Activated CD4-positive, alpha-beta T cell treated with anti-CD3 and anti-CD28 coated beads, Interleukin-10, Interleukin-2, amounts not matched to agents 100 ng/mL and 50 ng/mL, durations not matched to agents 16 hours and 8 hours (primary cell): ENCODE results near the gene TSPEAR.
A peak's percentile ranks its signal among the peaks of the same experiment; 100 is the strongest.
"Not testable (repeated sequence)": the region's sequence is repeated elsewhere in the genome, so short reads cannot be mapped to it uniquely, and the experiment has no call there.

Experiments
- DNase-seq: peaks from one replicate; pipeline ENCODE4 v3.0.0-alpha.2; 2020

The TSPEAR gene

DNA sequence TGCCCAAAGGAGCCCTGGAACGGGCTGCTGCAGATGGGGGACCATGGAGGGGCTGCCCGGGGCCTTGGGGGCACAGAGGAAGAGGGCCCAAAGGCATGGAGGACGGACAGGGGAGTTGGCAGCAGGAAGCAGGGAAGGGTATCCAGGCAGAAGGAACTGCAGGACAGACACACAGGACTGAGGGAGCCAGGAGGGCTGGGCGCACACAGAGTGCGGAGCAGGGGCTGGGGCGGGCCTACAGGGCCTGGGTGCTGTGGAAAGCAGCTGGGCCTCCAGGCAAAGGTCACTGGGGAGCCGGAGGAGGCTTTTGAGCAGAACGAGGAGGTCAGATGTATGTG lies 199.5 kb downstream of the TSPEAR start:
- DNase-seq: no peak

DNA sequence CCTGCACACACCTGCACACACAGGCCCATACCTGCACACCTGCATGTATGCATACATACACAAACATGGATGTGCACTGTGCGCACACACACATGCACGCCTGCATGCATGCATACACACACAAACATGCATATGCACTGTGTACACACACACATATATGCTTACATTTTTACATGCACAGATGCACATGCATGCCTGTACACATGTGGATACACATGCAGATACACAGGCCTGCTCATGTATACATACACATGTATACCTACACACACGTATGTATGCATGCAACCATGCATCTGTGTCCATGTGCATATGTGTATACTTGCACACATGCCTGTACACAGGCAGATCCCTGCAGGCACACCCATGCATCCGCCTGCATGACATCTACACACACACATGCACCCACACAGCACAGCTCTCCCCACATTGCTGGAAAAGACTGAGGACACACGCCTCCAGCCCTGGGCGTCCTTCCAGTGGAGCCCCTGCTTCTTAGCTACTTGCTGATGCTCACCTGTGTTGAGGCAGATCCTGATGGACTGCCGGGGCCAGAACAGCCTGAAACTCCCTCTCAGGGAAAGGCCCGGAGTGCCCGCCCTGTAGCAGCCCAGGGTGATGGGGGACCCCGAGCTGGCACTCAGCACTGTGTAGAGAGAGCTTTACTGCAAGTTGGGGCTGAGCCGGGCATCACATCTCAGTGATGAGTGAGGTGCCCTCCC lies 200.0 kb downstream of the TSPEAR start:
- DNase-seq: no peak

DNA sequence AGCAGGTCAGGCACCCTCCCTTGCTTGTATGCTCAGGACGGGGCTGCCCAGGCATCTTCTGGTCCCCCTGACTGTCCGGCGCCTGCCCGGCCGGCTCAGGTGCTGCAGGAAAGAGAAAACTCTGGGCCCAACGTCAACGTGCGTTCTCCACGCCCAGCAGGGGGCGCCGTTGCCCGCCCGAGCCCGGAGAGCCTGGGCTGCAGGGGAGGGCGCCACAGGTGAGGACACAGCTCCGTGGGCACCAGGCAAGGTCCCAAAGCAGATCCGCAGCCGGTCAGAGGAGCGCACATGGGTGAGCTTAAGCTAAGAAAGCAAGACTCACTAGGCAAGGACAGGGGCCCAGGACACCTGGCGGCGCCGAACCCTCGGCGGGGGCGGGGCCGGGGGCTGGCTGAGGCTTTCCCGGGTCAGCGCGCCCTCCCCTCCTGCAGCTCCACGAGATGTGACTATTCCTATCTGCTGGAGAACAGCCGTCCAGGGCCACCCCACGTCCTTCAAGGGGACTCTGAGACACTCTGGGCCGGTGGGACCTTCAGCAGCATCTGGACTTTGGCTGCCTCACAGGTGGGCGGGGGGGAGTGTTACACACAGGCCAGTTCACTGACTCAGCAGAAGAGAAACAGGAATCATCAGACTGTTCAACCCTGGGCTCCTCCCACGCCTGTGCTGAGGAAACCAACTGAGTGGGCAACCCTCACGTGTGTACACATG lies 200.7 kb downstream of the TSPEAR start:
- DNase-seq: peak; percentile 73

- DNase-seq: no peak
These were observed 201.3 kb downstream of the TSPEAR start for GRCh38 chr21:44510109-44510507.

DNA sequence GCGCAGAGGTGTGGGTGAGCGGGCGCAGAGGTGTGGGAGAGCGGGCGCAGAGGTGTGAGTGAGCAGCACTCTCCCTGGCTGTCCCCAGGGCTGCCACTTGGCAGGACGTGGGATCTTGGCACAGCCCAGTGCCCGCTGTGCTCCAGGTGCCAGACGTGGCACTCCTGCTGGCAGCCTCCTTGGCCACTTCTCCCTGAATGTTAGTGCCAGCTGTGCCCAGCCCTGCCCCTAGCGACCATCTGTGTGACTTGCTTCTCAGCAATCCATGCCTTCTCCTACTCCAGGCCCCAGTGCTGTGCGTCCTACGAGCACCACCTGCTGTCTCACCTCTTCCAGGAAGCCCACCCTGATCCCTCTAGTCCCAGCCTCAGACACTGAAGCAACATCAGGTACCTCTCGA lies 201.8 kb downstream of the TSPEAR start:
- no peak for DNase-seq

DNA sequence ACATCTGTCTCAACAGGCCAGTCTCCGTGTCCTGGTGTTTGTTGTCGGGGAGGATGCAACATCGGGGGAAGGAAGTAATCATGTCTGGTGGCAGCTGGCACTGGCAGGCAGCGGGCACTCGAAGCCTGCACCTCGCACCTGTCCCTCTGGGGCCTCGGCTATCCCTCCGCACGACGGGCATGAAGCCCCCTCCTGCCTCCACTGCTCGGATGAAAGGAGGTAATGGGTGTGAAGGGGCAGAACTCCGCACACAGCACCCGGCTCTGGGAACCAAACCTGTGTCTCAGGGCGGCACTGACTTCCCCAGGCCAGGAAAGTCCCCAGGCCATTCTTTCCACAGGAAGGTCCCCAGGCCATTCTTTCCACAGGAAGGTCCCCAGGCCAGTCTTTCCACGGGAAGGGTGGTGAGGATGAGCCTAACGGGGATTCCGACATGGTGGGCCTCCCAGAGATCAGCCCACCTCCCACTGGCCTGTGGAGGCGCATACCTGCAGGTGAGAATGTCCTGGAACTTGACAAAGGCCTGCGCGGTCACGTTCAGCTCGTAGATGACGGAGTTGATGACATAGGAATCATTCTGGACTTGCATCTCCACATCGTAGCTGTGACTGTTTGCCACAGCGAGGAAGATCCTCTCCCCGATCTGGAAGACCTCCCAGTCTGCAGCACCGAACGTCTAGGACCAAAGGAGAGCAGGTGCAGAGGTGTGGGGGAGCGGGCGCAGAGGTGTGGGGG lies 202.5 kb downstream of the TSPEAR start:
- DNase-seq: no peak

GRCh38 chr21:44508426-44508710 lies 203.0 kb downstream of the TSPEAR start:
- DNase-seq: no peak

GRCh38 chr21:44507673-44508425 lies 203.5 kb downstream of the TSPEAR start:
- DNase-seq: no peak

- DNase-seq: no peak
These were observed 204.8 kb downstream of the TSPEAR start for GRCh38 chr21:44506279-44507255.

DNA sequence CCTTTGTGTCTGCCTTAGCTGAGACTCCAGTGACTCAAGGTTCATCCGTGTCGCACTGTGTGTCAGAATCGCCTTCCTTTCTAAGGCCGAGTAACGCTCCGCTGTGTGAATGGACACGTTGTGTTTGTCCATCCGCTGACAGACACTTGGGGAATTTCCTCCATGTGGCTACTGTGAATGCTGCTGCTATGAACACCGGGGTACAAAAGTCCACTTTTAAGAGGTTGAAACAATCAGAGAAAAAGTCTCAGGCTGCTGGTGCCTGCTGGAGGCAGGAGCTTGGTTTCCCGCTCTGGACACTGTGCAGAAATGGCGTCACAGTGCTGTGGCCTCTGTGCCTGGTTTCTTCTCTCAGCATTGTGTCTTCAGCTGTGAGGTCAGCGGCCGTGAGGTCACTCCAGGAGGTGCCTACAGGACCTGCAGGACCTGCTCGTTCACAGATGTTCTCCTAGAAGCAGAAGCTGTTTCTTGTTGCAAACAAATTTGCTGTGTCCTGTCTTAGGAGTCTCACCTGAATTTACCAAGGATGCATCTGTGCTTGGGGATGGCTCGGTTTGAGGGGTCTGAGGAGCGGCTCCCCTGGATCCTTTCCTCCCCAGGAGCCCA lies 205.6 kb downstream of the TSPEAR start:
- no peak for DNase-seq

DNA sequence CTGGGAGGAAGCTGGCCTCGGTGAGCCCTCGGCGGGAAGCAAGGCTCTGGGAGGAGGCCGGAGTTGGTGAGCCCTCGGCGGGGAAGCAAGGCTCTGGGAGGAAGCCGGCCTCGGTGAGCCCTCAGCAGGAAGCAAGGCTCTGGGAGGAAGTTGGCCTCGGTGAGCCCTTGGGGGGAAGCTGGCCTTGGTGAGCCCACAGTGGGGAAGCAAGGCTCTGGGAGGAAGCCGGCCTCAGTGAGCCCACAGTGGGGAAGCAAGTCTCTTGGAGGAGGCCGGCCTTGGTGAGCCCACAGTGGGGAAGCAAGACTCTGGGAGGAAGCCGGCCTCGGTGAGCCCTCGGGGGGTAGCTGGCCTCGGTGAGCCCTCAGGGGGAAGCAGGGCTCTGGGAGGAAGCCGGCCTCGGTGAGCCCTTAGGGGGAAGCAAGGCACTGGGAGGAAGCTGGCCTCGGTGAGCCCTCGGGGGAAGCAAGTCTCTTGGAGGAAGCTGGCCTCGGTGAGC lies 207.4 kb downstream of the TSPEAR start:
- DNase-seq: no peak

- DNase-seq: not testable (repeated sequence)
These were observed 208.1 kb downstream of the TSPEAR start for GRCh38 chr21:44503006-44503889.

DNA sequence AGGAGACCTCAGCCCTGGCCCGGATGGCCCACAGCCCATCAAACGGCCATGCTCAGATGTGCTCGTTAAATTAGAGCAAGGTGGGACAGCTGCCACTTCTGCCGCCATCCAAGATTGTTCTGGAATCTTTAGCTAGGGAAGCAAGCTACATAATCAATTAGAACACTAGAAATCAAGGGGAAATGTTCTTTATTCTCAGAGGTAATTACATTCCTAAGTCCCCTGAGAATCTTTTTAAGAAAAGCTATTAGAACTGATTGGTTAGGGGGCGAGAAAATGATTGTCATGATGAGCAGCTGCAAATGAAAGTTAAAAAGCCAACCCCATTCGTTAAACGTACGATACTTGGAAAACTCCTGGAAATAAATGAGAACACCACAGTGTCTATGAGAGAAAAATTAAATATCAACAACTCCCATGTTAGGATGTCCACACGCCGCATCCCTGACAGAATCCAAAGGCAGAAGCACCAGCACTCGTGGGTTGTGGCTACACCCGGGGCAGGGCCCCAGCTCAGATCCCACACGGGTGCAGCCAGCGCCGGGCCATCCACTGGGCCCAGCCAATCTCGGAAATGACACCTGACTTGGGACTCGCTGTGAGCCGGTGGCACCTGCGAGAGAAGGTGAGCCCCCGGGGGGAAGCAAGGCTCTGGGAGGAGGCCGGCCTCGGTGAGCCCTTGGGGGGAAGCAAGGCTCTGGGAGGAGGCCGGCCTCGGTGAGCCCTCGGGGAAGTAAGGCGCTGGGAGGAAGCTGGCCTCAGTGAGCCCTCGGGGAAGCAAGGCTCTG lies 209.0 kb downstream of the TSPEAR start:
- no peak for DNase-seq

- no peak for DNase-seq
These were observed 211.3 kb downstream of the TSPEAR start for GRCh38 chr21:44500111-44500510.

DNA sequence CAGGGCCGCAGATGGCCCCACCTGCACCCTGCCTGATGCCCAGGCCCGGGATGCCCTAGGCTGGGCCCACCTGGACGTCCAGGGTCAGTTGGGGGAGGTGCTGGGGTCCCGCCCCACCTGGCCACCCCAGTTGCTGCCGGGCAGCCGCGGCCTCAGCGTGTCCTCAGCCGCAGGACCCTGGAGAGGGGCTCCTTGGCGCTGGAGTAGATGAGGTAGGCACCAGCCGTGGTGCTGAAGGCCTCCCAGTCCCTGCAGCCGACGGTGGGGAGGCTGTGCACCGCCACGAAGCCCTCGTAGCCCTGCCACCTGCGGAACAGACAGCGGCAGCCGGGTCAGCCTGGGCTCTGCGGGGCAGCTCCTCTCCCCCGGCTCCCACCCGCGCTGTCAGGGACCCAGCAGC lies 211.7 kb downstream of the TSPEAR start:
- no peak for DNase-seq

DNA sequence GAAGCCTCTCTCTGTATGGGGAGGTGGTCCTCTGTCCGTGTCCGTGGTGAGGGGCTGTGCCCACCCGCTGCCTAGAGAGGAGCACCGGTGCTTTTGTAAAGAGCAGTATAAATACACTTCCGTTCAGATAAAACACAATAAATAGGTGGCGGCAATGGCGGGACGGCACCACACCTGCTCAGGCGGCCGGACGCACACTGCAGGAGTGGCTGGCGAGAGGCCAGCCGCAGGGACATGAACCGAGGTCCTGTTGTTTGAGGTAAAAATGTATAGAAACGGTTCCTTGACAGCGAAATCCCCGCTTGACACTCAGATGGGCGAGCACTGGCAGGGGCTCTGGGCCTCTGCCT lies 212.2 kb downstream of the TSPEAR start:
- no peak for DNase-seq

GRCh38 chr21:44498280-44499210 lies 212.8 kb downstream of the TSPEAR start:
- DNase-seq: no peak

GRCh38 chr21:44497703-44498126 lies 213.7 kb downstream of the TSPEAR start:
- no peak for DNase-seq
